ENCODE results near the gene SLC4A9.

SLC4A9 gene

DNA sequence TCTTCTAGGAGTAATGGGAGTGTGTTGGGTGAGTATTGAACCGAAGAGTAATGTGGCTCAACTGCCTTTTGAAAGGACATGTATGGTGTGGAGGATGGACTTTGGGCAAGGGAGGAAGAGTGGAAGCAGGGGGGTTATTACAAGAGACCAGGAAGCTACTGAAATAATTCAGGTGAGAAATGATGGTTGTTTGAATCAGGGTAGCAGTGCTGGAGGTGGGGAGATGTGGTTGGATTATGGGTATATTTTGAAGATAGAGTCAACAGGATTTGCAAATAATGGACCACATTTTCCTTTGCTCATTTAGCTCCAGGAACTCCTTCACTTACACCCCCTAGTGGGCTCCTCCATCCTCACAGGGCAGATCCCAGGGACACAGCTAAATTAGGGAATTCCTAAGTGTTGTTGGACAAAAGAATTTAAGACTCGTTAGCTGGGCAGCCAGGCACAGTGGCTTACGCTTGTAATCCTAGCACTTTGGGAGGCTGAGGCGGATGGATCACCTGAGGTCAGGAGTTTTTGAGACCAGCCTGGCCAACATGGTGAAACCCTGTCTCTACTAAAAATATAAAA is 1.2 kb upstream of the SLC4A9 start:
- TF ChIP-seq CTCF (IDR thresholded peaks at IDR 0.05; ENCODE audit: low read depth, low read length, missing control alignments), result peak; percentile 64
- in situ Hi-C loops (cut with HindIII; ENCODE audit: low sequenced_read_pairs), result no loop called here
- H3K4me3 ChIP-seq (ENCODE audit: low read depth, low read length), result no peak overlapping the region
- no peak for DNase-seq (ENCODE audit: low read depth)

GRCh38 chr5:140360681-140361479 is 886 bp downstream of the SLC4A9 start:
- in situ Hi-C loops (cut with HindIII; ENCODE audit: low sequenced_read_pairs), result no loop called here
- DNase-seq (ENCODE audit: low read depth), result no peak
- no peak overlapping the region for H3K4me3 ChIP-seq (ENCODE audit: low read depth, low read length)
- TF ChIP-seq CTCF (IDR thresholded peaks at IDR 0.05; ENCODE audit: low read depth, low read length, missing control alignments), result no peak

- TF ChIP-seq CTCF (IDR thresholded peaks at IDR 0.05; ENCODE audit: low read depth, low read length, missing control alignments), result no peak
- in situ Hi-C loops (cut with HindIII; ENCODE audit: low sequenced_read_pairs), result no loop called here
- no peak for DNase-seq (ENCODE audit: low read depth)
Measured at GRCh38 chr5:140361901-140362300, 1.9 kb downstream of the SLC4A9 start.

DNA sequence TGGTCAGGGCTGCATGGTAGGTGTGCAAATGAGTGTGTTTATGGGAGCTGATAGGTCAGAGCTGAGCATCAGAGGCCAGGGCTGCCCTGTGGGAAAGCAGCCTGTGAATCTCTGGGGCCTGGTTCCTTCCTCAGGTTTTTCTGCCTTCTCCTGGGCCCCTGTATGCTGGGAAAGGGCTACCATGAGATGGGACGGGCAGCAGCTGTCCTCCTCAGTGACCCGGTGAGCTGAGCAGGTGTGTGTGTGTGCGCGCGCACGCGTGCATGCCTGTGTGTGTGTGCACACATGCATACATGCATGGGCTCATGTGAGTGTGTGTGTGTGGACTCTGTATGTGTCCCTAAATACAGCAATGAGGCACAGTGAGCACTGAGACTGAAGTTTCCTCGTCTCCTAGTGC is 2.3 kb downstream of the SLC4A9 start:
- no peak for TF ChIP-seq CTCF (IDR thresholded peaks at IDR 0.05; ENCODE audit: low read depth, low read length, missing control alignments)
- H3K4me3 ChIP-seq (ENCODE audit: low read depth, low read length), result no peak overlapping the region
- DNase-seq (ENCODE audit: low read depth), result no peak
- in situ Hi-C loops (cut with HindIII; ENCODE audit: low sequenced_read_pairs), result no loop called here

More at GRCh38 chr5:140361901-140362300, 1.9 kb downstream of the SLC4A9 start:
- no peak overlapping the region for H3K4me3 ChIP-seq (ENCODE audit: low read depth, low read length)

DNA sequence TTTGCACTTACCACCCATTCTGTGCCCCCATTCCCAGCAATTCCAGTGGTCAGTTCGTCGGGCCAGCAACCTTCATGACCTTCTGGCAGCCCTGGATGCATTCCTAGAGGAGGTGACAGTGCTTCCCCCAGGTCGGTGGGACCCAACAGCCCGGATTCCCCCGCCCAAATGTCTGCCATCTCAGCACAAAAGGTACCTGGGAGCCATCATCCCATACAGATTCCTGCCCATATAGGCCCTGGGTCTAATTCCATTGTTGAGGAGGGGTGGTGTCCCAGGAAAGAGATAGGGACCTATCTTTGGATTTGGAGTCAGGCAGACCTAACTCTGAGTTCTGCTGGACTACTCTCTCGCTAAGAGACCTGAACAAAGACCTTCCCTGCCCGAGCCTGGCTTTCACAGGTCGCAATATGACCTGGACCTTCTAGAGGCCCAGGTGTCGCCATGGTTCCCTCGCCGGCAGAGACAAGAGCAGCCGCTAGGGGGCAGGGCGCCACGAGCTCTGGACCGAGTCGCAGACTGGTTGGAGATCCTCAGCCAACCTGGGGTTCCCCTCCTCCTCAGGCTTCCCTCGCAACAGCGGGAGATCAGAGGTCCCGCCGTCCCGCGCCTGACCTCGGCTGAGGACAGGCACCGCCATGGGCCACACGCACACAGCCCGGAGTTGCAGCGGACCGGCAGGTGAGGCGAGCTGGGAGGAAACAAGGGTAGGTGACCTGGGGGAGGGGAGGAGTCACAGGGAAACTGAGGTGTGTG is 3.1 kb downstream of the SLC4A9 start:
- peak overlapping the region; percentile 34 for H3K4me3 ChIP-seq (ENCODE audit: low read depth, low read length)
- in situ Hi-C loops (cut with HindIII; ENCODE audit: low sequenced_read_pairs), result no loop called here
- no peak for DNase-seq (ENCODE audit: low read depth)
- peak; percentile 91 for TF ChIP-seq CTCF (IDR thresholded peaks at IDR 0.05; ENCODE audit: low read depth, low read length, missing control alignments)

GRCh38 chr5:140363631-140364471 is 3.9 kb downstream of the SLC4A9 start:
- peak overlapping the region; percentile 34 for H3K4me3 ChIP-seq (ENCODE audit: low read depth, low read length)
- no peak for TF ChIP-seq CTCF (IDR thresholded peaks at IDR 0.05; ENCODE audit: low read depth, low read length, missing control alignments)
- no peak for DNase-seq (ENCODE audit: low read depth)
- in situ Hi-C loops (cut with HindIII; ENCODE audit: low sequenced_read_pairs), result no loop called here

All from astrocyte of the cerebellum (primary cell).